ENCODE results near the gene FOXO6.
A peak's percentile ranks its signal among the peaks of the same experiment; 100 is the strongest.

Gene FOXO6

DNA sequence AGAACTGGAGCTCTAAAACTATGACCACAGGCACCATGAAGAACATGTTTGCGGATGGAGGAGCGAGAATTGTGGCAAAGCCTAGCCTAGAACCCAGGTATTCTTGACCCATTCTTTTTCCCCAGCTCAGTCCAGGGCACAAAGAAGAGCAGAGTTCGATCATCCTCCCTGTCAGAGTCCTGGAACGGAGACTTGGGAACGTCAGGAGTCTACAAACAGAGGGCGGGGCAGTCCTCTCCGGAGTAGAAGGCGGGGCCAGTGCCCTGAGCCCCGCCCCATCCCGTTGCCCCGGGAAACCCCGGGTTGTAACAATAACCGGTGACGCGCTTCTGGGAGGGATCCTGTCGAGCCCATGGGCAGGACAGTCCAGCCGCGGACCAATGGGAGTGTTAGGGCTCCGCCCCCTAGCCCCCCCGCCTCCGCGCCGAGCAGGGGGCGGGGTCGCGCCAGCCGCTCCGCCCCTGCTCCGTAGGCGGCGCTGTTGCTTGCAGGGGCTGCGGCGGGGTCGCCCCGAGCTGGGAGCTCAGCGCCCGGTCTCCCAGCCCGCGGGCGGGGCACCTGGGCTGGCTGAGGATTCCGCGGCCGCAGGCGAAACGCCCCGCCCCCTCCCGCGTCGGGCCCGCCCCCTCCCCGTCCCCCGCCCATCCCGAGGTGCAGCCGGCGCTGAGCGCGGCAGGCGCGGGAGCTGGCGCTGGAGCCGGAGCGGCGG is at the start of gene FOXO6:
Gene FOXO6 (plus strand): TSS at position 649 of the 709 bp plus-strand sequence.
- DNase-seq (ENCODE audit: low spot score): peak; percentile 95

- no peak for DNase-seq (ENCODE audit: low spot score)
Measured at GRCh38 chr1:41312991-41313645, 48.1 kb upstream of the FOXO6 start.

GRCh38 chr1:41313661-41314131 is 47.5 kb upstream of the FOXO6 start:
- DNase-seq (ENCODE audit: low spot score): no peak

- peak; percentile 79 for DNase-seq (ENCODE audit: low spot score)
Measured at GRCh38 chr1:41314376-41315145, 46.7 kb upstream of the FOXO6 start.

GRCh38 chr1:41315146-41315822 is 46.0 kb upstream of the FOXO6 start:
- peak; percentile 74 for DNase-seq (ENCODE audit: low spot score)

DNA sequence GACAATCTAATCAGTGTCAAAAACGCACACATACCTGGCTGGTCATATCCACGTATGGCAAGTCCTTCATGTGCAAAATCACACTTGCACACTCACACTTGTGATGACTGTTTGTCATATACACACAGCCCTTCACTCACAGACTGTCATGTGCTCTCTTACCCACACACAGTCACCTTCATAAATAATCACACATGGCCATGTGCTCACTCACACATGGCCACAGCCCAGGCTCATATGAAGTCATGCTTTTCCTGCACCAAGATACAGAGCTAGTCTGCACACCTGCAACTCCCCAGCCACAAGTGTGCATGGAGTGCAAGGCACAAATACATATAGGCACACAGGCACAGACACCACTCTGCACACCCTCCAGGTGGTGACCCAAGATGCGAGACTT is 45.4 kb upstream of the FOXO6 start:
- no peak for DNase-seq (ENCODE audit: low spot score)

DNA sequence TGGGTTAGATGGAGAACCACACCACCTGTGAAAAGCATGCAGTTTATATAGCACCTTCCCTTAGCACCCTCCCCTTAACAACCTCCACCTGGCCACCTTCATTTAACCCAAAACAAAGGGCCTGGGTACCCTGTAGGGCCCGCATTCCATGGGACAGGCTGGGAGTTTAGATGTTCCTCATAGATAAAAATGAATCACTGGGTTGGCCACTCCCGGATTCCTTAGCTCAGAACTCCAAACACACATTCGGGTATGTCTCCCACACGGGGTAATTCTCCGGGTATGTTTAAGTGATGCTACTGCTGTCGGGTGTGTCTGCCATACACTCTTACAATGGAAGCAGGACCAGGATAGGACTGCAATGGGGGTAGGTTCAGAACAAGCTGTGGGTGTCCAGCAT is 43.9 kb upstream of the FOXO6 start:
- DNase-seq (ENCODE audit: low spot score): no peak

DNA sequence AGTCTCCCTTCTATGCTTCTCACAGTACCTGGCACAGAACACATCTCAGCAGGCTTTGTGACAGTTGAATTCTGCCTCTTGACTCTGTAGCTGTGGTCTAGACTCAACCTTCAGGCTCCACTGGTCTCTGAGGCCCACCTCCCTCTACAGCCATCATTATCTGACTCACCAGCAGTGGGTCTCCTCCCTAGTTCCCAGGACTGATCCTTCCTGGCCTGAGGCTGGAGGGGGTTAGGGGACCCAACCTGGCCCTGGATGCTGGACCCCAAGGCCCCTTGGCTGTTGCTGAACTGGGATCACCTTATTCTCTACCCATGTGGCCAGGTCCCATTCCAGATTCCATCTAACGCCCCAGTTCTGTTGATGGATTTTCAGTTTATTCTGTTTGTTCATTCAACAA is 43.1 kb upstream of the FOXO6 start:
- DNase-seq (ENCODE audit: low spot score): no peak

GRCh38 chr1:41319106-41319755 is 42.0 kb upstream of the FOXO6 start:
- no peak for DNase-seq (ENCODE audit: low spot score)

GRCh38 chr1:41319807-41320711 is 41.2 kb upstream of the FOXO6 start:
- DNase-seq (ENCODE audit: low spot score): no peak

GRCh38 chr1:41320895-41321676 is 40.1 kb upstream of the FOXO6 start:
- DNase-seq (ENCODE audit: low spot score): no peak

- DNase-seq (ENCODE audit: low spot score): no peak
Measured at GRCh38 chr1:41322101-41322661, 39.1 kb upstream of the FOXO6 start.

- DNase-seq (ENCODE audit: low spot score): peak; percentile 79
Measured at GRCh38 chr1:41322835-41323234, 38.4 kb upstream of the FOXO6 start.

DNA sequence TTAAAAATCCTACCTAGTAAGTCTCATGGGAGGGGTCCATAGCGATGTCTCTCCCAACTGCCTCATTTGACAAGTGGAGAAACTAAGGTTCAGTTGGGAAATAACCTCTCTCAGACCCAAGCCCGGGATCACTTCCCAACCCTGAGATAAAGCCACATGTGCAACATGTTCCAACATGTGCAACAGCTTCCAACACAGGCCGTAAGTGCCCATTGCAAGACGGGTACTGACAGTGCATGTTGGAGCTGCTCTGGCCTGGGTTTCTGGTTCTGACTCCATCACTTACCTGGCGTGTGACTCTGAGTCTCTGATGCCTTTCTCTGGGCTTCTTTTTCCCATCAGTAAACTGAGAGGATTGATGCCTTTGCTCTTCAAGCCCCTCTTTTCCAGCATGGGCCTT is 38.0 kb upstream of the FOXO6 start:
- no peak for DNase-seq (ENCODE audit: low spot score)

GRCh38 chr1:41325801-41326200 is 35.4 kb upstream of the FOXO6 start:
- no peak for DNase-seq (ENCODE audit: low spot score)

DNA sequence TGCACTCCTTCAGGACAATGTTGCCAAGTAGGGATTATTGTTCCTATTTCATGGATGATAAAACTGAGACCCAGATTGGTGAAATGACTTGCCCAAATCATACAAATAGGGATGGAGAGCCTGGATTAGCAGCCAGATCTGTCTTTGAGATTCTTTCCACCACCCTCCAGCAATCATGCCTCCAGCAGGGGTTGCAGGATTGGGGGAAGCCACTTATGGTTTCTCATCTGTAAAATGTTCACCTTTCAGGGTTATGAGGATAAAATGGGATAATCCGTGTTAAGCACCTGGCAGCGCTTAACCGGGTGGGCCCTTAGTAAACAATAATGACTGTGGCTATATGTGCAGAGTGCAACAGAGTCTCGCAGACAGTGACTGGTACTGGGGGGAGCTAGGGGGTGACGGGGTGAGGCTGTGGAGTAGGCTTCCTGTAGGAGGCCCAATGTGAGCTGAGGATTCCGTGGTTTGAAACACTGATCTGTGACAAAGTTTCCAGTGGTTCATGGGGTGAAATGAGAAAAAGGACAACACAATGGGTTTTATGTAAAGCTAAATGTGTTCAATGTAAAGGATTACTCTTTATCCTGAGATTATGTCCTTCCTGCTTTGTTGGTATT is 33.7 kb upstream of the FOXO6 start:
- peak; percentile 77 for DNase-seq (ENCODE audit: low spot score)

DNA sequence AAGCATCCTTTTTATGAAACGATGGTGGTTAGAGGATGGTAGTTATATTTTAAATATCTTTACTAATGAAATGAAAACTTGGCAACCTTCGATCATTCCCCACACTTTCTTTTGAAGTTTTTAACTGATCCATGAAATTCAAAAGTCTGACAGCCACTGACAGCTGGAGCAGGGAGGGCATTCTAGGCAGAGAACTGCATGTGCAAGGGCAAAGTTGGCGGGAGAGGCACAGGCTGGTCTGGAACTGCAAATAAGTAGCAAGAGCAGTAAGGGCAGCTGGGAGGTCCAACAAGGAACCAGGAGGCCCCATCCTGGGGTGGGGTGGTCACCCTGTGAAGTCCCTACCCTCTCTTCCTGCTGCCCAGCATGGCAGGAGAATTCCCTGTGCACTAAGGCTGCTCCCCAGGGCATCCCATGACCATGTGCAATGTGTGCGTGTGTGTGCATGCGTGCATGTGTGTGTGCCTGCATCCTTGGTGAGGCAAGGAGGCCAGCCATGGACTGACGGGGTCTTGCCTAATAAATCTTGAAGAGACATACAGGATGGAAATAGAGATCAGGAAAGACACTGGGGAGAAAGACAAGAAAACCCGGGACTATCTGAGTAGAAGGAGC is 33.1 kb upstream of the FOXO6 start:
- DNase-seq (ENCODE audit: low spot score): no peak

DNA sequence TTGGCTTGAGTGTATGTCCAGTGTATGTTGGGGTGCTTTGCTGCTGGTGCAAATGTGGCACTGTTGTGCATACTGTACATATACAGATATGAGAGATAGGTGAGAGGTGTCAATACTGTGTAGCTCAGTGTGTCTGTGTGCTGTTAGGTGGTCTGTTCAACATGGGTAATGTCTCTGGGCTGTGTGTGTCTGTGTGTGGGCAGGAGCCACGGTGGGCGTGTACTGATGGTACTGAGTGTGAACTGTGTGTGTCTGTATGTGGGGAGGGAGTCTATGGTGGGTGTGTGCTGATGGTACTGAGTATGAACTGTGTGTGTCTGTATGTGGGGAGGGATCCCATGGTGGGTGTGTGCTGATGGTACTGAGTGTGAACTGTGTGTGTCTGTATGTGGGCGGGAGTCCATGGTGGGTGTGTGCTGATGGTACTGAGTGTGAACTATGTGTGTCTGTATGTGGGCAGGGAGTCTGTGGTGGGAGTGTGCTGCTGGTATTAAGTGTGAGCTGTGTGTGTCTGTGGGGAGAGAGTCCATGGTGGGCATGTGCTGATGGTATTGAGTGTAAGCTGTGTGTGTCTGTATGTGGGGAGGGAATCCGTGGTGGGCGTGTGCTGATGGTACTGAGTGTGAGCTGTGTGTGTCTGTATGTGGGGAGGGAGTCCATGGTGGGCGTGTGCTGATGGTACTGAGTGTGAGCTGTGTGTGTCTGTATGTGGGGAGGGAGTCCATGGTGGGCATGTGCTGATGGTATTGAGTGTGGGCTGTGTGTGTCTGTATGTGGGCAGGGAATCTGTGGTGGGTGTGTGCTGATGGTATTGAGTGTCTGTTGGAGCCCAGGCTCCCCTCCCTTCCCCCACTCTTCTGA is 32.2 kb upstream of the FOXO6 start:
- no peak for DNase-seq (ENCODE audit: low spot score)
